ENCODE data around the gene GVQW3.
A peak's percentile ranks its signal among the peaks of the same experiment; 100 is the strongest.

GVQW3 gene

GRCh38 chr11:76444384-76445120 is 63.4 kb downstream of the GVQW3 start, which contains the start of gene EMSY (continued):
- TF ChIP-seq ZSCAN18 (tag by site-specific recombination; IDR thresholded peaks at IDR 0.05) (peak; percentile 32; the same call in 1 of the 2 replicates), ZNF391 (tag by site-specific recombination; IDR thresholded peaks at IDR 0.05; ENCODE audit: borderline replicate concordance, low read depth) (0 out of 2 replicates have a peak, but pooled peaks have one; percentile 36), ZBTB8A (tag by site-specific recombination; IDR thresholded peaks at IDR 0.05) (peak; percentile 13; the same call in 1 of the 2 replicates), OVOL3 (tag by site-specific recombination; IDR thresholded peaks at IDR 0.05) (peak; percentile 85), HIC1 (tag by site-specific recombination; IDR thresholded peaks at IDR 0.05) (no peak), ZBTB21 (tag by site-specific recombination; IDR thresholded peaks at IDR 0.05) (peak; percentile 56), ZBTB11 (tag by site-specific recombination; conservative IDR thresholded peaks at IDR 0.05; ENCODE audit: low read depth) (peak; percentile 29), BCL11A (tag by site-specific recombination; IDR thresholded peaks at IDR 0.05; ENCODE audit: low read depth) (no peak), ZFP37 (tag by site-specific recombination; IDR thresholded peaks at IDR 0.05) (peak; percentile 55; the same call in 1 of the 2 replicates), ZNF777 (tag by site-specific recombination; IDR thresholded peaks at IDR 0.05; ENCODE audit: borderline replicate concordance) (peak; percentile 92), ZNF335 (tag by site-specific recombination; conservative IDR thresholded peaks at IDR 0.05) (peak; percentile 58), ZXDB (tag by site-specific recombination; IDR thresholded peaks at IDR 0.05) (peak; percentile 97), ZBTB17 (tag by site-specific recombination; IDR thresholded peaks at IDR 0.05) (peak; percentile 96), SP2 (tag by site-specific recombination; IDR thresholded peaks at IDR 0.05) (peak; percentile 79), ZNF660 (tag by site-specific recombination; IDR thresholded peaks at IDR 0.05) (peak; percentile 45; the same call in 1 of the 2 replicates), ZNF791 (tag by site-specific recombination; IDR thresholded peaks at IDR 0.05) (no peak)
- TF ChIP-seq, protein P1, sequence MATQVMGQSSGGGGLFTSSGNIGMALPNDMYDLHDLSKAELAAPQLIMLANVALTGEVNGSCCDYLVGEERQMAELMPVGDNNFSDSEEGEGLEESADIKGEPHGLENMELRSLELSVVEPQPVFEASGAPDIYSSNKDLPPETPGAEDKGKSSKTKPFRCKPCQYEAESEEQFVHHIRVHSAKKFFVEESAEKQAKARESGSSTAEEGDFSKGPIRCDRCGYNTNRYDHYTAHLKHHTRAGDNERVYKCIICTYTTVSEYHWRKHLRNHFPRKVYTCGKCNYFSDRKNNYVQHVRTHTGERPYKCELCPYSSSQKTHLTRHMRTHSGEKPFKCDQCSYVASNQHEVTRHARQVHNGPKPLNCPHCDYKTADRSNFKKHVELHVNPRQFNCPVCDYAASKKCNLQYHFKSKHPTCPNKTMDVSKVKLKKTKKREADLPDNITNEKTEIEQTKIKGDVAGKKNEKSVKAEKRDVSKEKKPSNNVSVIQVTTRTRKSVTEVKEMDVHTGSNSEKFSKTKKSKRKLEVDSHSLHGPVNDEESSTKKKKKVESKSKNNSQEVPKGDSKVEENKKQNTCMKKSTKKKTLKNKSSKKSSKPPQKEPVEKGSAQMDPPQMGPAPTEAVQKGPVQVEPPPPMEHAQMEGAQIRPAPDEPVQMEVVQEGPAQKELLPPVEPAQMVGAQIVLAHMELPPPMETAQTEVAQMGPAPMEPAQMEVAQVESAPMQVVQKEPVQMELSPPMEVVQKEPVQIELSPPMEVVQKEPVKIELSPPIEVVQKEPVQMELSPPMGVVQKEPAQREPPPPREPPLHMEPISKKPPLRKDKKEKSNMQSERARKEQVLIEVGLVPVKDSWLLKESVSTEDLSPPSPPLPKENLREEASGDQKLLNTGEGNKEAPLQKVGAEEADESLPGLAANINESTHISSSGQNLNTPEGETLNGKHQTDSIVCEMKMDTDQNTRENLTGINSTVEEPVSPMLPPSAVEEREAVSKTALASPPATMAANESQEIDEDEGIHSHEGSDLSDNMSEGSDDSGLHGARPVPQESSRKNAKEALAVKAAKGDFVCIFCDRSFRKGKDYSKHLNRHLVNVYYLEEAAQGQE (tag by site-specific recombination; IDR thresholded peaks at IDR 0.05): 0 out of 2 replicates have a peak, but pooled peaks have one; percentile 3
- TF ChIP-seq, protein P2, sequence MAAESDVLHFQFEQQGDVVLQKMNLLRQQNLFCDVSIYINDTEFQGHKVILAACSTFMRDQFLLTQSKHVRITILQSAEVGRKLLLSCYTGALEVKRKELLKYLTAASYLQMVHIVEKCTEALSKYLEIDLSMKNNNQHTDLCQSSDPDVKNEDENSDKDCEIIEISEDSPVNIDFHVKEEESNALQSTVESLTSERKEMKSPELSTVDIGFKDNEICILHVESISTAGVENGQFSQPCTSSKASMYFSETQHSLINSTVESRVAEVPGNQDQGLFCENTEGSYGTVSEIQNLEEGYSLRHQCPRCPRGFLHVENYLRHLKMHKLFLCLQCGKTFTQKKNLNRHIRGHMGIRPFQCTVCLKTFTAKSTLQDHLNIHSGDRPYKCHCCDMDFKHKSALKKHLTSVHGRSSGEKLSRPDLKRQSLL (tag by site-specific recombination; IDR thresholded peaks at IDR 0.05): no peak
- TF ChIP-seq, protein P3, sequence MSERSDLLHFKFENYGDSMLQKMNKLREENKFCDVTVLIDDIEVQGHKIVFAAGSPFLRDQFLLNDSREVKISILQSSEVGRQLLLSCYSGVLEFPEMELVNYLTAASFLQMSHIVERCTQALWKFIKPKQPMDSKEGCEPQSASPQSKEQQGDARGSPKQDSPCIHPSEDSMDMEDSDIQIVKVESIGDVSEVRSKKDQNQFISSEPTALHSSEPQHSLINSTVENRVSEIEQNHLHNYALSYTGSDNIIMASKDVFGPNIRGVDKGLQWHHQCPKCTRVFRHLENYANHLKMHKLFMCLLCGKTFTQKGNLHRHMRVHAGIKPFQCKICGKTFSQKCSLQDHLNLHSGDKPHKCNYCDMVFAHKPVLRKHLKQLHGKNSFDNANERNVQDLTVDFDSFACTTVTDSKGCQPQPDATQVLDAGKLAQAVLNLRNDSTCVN (tag by site-specific recombination; optimal IDR thresholded peaks at IDR 0.05): peak; percentile 26
- TF ChIP-seq, protein P4, sequence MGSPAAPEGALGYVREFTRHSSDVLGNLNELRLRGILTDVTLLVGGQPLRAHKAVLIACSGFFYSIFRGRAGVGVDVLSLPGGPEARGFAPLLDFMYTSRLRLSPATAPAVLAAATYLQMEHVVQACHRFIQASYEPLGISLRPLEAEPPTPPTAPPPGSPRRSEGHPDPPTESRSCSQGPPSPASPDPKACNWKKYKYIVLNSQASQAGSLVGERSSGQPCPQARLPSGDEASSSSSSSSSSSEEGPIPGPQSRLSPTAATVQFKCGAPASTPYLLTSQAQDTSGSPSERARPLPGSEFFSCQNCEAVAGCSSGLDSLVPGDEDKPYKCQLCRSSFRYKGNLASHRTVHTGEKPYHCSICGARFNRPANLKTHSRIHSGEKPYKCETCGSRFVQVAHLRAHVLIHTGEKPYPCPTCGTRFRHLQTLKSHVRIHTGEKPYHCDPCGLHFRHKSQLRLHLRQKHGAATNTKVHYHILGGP (tag by site-specific recombination; IDR thresholded peaks at IDR 0.05): no peak
